Activated CD8-positive, alpha-beta memory T cell treated with anti-CD3 and anti-CD28 coated beads, Interleukin-2, amount 50 U/mL, for 1 hour (primary cell): Measurements from ENCODE around the gene SAE1.

Experiments
- DNase-seq: peaks from one replicate; pipeline ENCODE4 v3.0.0-alpha.2; 2020; ENCODE audit errors: extremely low read depth

SAE1 gene

DNA sequence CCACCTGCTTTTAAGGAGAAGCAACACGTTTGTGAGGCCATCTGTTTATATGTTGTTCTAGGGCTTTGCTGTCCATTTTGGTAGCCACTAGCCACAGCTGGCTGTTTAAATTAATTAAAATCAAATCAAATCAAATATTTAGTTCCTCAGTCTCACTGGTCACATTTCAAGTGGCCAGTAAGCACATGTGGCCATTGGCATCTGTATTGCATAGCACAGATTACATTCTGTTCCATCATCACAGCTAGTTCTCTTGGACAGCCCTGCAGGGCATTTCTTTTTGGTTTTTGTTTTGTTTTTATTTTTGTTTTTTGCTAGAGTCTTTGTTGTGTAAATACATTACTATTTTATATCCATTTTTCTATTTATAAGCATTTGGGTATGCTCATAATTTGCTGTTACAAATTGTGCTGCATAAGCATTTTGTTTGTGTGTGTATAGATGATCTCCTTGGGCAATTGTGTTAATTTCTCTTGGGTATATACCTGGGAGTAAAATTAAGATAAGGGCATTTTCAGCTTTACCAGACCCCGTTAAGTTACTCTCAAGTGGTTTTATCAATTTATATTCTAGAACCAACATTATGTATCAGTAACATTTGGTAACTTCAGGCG is 31.3 kb downstream of the SAE1 start:
- DNase-seq = no peak

DNA sequence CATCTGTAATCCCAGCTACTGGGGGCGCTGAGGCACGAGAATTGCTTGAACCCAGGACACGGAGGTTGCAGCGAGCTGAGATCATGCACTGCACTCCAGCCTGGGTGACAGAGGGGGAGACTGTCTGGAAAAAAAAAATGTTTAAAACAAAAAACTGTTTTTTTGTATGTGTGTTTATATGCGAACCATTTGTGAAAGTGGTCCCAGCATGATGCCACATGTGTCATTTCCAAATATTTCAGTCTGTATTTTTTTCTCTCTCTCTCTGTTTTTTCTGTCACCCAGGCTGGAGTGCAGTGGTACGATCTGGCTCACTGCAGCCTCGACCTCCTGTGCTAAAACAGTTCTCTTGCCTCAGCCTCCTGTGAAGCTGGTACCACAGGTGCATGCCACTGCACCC is 37.4 kb downstream of the SAE1 start:
- no peak for DNase-seq

DNA sequence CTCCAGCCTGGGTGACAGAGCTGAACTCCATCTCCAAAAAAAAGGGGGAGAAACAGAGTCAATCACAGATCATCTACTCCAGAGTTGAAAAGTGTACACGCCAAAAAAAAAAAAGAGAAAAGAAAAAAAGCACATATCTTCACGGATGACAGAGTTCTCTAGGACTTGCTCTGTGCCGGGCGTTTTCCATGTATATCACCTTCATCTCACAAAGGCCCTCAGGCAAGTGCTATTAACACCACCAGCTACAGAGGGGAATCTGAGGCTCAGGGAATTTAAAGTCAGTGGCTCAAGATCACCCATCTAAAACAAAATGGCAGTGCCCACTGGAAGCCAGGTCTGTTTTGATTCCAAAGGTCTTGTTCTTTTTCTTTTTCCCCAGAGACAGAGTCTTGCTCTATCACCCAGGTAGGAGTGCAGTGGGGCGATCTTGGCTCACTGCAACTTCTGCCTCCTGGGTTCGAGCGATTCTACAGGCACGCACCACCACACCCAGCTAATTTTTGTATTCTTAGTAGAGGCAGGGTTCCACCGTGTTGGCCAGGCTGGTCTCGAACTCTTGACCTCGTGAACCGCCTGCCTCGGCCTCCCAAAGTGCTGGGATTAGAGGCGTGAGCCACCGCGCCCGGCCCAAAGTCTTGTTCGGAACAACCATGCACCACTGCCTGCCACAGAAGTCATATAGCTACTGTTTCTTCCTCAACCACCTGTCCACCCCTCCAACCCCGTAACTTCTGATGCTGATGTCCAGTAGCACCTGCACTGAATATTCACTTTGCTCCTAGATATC is 42.2 kb downstream of the SAE1 start:
- no peak for DNase-seq

DNA sequence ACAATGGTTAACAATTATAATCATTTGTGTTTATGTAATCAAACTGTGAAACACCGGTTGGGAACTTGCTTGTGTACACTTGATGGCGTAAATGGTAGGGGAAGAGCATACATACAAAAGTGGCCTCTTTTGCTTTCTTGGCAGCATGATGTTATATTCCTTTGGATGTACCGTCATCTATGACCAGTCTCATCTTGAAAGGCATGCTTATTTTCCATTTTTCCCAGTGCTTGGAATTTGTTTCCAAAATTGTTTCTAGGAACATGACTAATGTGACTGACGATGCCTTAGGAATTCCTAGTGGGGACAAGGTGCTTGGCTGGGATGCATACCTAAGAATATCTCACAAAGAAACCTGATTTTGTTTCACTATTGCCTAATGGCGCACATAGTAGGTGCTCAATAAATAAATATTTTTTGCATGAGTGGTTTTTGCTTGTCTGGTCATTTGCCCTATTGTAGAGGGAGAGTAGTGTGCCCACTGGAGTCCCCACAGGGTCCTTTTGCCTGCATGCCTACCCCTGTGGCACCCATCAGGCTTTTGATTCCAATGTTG is 45.5 kb downstream of the SAE1 start:
- DNase-seq = no peak

DNA sequence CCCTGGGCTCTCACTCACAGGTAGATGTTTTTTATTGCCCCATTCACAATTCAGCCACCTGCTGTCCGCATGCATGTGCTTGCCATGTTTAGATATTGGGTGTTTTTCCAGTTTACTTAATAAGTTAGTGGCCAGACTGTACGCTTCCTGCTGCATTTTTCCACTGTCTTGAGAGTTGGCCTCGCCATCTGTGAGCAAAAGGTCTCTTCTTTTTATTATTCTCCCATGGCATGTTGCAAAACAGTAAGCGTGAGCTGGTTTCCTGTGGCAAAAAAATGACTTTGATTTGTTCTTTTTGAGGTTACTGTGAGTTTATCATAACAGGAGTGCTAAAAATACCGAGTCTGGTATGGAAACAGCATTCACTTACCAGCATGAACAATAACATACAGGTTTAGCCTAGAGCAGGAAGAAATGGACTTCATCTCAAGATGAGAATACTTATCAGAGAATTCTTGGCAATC is 46.0 kb downstream of the SAE1 start:
- no peak for DNase-seq

DNA sequence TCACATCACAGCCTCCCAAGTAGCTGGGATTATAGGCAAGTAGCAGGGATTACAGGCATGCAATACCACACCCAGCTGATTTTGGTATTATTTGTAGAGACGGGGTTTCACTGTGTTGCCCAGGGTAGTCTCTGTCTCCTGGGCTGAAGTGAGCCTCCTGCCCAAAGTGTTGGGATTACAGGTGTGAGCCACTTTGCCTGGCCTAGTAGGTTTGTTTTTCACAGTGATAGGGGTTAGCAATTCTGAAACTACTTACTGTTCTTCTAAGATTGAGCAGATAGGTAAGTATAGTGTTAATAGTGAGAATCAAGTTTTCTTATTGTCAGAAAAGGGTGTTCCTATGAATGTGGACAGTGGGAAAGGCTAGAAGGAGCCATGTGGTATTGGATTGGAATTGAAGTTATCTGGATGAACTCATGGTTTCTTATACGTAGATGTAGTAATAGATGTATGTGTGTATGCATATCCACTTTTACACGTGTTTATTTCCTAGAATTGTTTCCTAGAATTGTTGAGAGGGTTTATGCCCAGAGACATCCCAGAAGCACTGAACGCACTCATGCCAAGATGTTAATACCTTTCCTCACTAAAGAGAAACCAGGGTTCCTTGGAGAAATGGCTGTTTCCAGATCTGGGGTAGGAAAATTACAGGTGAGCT is 49.1 kb downstream of the SAE1 start:
- DNase-seq = no peak

DNA sequence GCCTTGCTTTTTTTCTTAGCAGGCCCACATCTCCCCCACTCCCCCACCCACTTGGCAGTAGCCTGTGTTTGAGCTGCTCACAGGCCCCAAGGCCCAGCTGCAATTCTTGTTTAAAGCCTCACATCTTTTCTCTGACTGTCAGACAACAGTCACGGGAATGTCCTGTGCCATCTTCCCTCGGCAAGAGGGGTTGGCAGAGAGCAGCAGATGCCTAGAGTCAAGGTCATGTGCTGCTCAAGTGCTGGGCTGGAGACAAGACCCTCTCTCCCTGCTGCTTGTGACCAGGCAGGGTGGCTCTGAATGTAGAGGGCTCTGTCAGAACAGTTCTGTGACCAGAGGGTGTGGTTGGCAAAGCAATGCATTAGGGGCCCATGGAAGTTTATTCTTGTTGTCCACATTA is 53.0 kb downstream of the SAE1 start:
- DNase-seq = no peak

DNA sequence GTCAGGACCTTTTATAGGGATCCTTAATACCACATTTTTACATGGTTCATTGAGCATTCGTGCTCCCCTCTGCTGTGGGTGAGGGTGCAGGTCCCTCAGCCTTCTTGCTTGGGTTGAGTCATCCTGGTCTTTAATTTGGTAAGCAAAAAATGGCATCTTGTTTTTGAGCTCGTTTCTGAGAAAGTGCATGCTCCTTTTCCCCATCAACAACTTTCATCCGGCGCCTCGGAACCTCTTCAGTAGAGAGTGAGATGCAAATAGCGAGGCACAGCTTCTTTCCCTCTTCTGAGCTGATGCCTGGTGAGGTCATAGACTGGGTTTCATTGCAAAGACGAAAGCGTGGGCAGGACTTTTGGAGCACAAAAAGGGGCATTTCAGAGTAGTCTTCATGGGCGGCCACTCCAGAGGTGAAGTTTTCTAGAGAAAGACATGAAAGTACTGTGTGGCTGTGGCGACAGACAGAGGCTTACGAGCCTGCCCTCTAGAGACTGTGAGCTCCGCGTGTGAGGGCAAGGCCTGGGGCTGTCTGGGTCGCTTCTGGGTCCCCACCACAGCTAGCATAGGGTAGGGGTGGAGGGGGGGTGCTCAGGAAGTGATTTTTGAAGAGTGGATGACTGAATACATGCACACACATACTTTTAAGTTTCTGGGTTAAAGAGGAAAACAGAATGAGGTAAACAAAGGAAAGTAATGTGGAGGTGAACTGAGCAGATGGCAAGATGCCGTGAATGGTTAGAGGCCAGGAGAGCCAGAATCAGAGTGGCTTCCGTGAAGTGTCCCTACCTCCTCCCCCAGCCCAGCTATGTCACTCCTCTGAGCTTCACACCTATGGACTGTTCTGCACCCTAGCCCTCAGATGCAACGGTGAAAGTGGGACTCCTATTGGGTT is 56.1 kb downstream of the SAE1 start:
- DNase-seq = peak; percentile 76

DNA sequence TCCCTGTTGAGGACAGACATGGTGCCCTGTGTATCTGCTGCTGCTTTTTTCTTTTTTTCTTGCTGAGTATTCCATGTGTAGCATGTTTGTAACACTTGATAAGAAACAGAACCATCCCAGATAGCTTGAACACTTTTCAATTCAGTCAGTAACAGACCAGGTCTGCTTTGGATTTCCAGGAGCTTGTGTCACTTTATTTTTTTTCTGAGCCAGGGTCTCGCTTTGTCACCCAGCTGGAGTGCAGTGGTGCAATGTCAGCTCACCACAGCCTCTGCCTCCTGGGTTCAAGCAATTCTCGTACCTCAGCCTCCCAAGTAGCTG is 56.7 kb downstream of the SAE1 start:
- no peak for DNase-seq

DNA sequence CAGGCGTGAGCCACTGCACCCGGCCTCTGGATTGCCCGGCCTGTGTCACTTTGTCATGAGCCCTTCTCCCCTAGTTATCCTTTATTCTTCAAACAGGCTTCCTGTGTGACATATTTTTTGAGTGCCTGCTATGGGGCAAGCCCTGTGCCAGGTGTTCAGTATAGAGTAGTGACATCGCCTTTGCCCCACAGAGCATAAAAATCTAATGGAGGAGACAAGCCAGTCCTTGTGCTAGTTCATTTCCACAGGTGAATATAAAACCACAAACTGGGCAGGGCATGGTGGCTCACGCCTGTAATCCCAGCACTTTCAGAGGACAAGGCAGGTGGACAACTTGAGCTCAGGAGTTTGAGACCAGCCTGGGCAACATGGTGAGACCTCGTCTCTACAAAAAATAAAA is 57.2 kb downstream of the SAE1 start:
- DNase-seq = no peak

DNA sequence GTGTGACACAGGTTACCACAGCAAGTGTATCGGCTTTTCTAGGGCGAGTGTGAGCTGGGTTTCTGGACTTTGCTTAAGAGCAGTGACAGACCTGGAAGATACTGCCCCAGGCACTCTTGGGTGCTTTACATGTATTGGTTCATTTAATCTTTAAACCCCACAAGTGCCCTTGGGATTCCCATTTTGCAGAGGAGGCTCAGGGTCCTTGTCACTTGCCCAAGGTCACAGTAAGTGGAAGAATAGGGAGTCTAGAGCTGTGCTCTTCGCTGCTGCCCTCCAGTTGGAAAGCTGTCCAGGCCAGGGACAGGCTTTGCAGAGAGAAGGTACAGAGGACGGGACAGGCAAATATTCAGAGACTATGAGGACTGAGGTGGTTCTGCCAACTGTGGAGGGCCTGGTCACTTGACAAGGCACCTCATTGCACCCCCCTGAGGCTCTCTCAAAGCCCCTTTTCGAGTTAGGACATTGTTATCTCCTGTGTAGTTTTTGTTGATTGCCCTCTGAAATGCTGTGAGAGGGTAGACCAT is 57.9 kb downstream of the SAE1 start:
- DNase-seq = no peak

DNA sequence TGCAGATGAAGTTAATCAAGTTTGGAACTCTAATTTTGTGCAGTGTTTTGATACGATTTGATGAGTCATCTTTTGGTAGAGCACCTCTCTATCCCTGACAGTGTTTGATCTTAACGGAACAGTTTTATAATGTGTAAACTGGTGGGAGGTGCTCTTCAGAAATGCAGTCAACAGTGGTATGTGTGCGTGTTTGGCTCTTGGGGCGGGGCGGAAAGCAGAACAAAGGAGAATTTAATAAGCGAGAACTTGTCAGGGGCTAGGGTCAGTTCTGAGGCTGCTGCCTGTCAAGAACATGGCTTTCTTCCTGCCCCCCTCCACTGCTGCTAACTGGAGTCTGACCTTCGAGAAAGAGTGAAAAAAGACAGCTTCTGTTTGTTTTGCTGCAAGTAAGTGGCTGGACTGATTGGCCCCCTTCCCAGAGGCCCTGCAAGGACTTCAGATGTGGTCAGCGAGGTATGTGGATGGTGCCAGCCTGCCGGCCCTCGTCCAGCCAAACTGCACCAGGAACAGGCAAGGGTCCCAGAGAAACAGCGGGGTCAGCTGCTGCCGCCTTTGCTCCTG is 59.6 kb downstream of the SAE1 start:
- DNase-seq = peak; percentile 38

DNA sequence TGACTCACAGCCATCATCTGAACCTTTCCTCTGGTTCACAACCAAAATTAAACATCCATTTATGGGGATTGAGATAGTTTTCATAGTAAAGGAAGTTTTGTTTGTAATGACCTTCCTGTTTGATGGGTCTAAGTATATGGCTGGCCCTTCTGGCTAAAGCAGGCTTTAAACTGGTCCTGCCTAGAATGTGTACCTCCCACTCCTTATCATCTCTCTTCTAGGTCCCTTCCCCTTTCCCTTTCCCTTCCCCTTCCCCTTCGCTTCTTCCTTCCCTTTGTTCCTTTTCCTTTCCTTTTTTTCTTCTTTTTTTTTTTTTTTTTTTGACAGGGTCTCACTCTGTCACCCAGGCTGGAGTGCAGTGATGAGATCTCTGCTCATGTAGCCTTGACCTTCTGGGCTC is 64.8 kb downstream of the SAE1 start:
- DNase-seq = no peak

DNA sequence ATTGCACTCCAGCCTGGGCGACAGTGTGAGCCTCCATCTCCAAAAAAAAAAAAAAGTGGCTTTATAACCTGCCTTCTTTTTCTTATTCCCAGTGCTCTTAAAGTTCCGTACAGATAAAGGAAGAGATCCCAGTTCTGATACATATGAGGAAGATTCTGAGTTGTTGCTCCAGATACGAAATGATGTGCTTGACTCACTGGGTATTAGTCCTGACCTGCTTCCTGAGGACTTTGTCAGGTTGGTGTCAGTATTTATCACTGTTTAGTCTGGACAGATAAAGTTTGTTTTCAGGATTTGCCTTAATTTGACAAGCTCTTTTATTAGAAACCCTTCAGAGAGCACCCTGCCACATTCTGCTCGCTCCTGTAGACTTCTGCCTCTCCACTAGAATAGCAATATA is 66.5 kb downstream of the SAE1 start:
- DNase-seq = no peak

DNA sequence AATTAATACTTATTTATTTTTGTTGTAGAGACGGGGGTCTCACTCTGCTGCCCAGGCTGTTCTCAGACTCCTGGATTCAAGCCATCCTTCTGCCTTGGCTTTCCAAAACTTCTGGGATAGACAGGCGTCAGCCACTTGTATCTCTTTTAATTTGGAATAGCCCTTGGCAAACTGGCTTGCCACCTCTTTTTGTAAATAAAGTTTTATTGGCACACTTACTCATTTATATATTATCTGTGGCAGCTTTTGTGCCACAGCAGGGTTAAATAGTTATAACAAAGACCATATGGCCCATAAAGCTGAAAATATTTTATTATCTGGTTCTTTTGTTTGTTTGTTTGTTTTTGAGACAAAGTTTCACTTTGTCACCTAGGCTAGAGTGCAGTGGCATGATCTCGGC is 69.9 kb downstream of the SAE1 start:
- DNase-seq = no peak

DNA sequence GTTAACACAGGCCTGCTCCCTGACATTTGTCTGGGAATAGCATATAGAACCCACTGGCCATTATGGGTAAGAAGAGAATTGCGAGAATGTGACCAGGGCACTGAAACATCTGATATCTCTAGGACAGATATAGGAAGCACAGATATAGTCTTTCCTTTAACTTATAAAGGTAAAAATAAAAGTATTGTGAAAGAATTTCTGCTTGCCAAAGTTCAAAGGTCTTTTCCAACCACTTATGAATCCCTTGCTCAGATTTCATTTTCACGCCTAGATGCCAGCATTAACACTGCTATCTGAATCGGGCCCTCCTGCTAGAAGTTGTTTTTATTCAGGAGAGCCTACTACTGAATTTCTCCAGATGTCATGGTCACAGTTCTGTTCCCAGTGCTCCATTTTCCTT is 72.6 kb downstream of the SAE1 start:
- no peak for DNase-seq

DNA sequence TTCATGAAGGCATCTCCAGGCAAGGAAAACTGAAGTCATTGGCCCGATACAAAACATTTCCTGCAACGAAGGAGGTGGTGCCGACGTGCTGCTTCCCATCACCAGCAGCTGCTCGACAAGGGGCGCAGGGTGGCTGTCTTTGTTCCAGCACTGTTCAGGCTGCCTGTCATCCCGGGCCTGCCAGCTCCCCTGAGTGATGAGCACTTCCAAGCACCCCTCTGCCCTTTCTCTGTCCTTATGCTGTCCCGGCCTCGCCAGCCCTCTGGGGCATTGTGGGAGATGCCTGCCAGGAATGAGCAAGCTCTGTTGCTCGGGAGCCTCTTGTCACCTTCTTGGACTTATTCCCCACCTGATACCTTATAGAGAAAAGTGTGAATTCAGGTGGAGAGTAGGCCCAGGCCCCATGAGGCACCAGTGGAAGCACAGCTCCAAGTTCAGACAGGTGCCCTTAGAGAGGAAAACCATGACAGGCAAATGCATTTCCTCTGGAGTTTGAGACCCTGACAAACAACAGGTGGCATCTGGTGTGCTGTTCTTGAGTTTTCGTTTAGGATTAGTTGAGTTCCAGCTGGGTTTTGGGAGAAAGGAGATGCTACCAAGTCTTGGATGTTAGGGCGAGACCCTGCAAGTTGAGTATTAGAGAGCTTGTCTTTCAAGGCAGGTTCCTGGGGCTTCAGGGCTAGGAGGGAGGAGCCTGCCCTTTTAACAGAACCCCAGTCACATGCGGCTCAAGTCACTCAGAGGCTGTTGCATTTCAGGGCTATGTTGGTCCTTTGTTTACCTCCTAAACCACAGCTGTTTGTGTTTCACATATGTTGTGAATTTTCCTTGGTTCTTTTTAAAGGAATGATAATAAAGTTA is 78.9 kb downstream of the SAE1 start:
- DNase-seq = no peak

DNA sequence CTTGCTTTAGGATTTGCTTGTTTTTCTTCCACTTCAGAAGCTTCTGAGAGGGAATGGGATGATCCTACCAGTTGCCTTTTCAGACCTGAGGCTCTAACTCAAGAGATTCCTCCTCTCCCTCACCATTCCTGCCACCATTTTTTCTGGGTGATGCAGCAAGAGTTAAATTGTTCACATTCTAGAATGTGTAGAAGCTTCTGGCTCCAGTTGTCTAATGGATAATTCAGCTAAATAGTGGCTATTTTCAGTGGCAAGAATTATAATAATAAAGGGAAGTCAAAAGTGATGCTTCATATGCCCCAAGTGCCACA is 79.5 kb downstream of the SAE1 start:
- DNase-seq = no peak

DNA sequence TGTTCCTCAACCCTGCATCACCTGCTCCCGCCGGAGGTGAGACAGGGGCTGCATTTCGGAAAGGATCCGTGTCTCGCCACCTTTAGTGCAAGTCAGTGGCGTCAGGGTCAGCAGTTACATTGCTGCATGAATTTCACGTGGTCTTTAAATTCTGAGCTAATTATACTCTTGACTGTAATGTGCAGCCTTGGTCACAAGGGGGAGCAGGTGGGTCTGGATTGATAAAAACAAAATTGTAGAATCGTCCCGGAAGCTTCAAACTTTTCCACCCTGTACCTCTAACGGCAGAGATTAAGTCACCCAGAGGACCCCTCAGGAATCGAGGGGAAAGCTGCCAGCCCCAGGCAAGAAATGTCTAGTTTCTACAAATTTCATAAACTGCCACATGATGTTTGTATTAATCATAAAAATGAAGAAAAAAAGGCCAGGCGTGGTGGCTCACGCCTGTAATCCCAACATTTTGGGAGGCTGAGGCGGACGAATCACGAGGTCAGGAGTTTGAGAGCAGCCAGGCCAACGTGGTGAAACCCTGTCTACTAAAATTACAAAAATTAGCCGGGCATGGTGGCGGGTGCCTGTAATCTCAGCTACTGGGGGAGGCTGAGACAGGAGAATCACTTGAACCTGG is 80.2 kb downstream of the SAE1 start:
- DNase-seq = no peak

DNA sequence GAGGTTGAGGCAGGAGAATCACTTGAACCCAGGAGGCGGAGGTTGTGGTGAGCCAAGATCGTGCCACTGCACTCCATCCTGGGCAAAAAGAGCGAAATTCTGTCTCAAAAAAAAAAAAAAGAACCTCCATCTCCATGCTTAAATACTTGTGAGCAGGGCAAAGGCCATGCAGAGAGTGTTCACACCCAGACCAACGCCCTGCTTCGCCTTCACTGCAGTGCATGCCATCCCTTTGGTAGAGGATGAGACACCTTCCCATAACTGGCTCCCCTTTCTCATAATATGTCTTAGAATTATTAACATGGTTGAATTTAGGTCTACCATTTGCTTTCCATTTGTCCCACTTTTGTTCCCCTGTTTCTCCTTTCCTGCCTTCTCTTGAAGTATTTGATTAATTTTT is 84.9 kb downstream of the SAE1 start:
- DNase-seq = no peak
